ENCODE data around the gene GCGR.

DNA sequence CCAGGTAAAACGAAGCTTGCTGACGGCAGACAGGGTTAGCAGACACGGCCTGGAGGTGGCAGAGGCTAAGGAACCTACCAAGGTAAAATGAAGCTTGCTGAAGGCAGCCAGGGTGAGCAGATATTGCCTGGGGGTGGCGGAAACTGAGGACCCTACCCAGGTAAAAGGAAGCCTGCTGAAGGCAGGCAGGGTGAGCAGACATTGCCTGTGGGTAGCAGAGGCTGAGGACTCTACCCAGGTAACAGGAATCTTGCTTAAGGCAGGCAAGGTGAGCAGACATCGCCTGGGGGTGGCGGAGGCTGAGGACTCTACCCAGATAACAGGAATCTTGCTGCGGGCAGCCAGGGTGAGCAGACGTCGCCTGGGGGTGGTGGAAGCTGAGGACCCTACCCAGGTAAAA lies 2.6 kb upstream of the GCGR start:
- TF ChIP-seq, protein P1, sequence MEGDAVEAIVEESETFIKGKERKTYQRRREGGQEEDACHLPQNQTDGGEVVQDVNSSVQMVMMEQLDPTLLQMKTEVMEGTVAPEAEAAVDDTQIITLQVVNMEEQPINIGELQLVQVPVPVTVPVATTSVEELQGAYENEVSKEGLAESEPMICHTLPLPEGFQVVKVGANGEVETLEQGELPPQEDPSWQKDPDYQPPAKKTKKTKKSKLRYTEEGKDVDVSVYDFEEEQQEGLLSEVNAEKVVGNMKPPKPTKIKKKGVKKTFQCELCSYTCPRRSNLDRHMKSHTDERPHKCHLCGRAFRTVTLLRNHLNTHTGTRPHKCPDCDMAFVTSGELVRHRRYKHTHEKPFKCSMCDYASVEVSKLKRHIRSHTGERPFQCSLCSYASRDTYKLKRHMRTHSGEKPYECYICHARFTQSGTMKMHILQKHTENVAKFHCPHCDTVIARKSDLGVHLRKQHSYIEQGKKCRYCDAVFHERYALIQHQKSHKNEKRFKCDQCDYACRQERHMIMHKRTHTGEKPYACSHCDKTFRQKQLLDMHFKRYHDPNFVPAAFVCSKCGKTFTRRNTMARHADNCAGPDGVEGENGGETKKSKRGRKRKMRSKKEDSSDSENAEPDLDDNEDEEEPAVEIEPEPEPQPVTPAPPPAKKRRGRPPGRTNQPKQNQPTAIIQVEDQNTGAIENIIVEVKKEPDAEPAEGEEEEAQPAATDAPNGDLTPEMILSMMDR (IDR thresholded peaks at IDR 0.05) = no peak
- no peak for TF ChIP-seq POLR2A (IDR thresholded peaks at IDR 0.05)

Measured in esophagus squamous epithelium (tissue), 4 donors.